Superior temporal gyrus (tissue), 1 donor: ENCODE measurements around the gene GIMAP4.
"Not testable (repeated sequence)": the region's sequence is repeated elsewhere in the genome, so short reads cannot be mapped to it uniquely, and the experiment has no call there.

Experiments used
- DNase-seq: peaks from one replicate; pipeline ENCODE4 v3.0.0-alpha.2; 2016; ENCODE audit errors: extremely low spot score

GIMAP4 gene

GRCh38 chr7:150580638-150581394, 13.6 kb downstream of the GIMAP4 start:
- no peak for DNase-seq

- no peak for DNase-seq
Measured at GRCh38 chr7:150585199-150585598, 18.0 kb downstream of the GIMAP4 start.

- no peak for DNase-seq
Measured at GRCh38 chr7:150586068-150586784, 19.0 kb downstream of the GIMAP4 start.

GRCh38 chr7:150586785-150587152, 19.6 kb downstream of the GIMAP4 start:
- no peak for DNase-seq

- DNase-seq, result no peak
Measured at GRCh38 chr7:150587551-150587950, 20.4 kb downstream of the GIMAP4 start.

- no peak for DNase-seq
Measured at GRCh38 chr7:150594805-150595204, 27.6 kb downstream of the GIMAP4 start.

- no peak for DNase-seq
Measured at GRCh38 chr7:150595361-150595760, 28.2 kb downstream of the GIMAP4 start.

GRCh38 chr7:150603600-150603999, 36.4 kb downstream of the GIMAP4 start:
- not testable (repeated sequence) for DNase-seq

GRCh38 chr7:150610233-150610632, 43.0 kb downstream of the GIMAP4 start:
- DNase-seq, result no peak

GRCh38 chr7:150612925-150613324, 45.7 kb downstream of the GIMAP4 start:
- DNase-seq, result no peak

GRCh38 chr7:150613880-150614279, 46.7 kb downstream of the GIMAP4 start:
- DNase-seq, result no peak

GRCh38 chr7:150614426-150614825, 47.2 kb downstream of the GIMAP4 start:
- DNase-seq, result not testable (repeated sequence)

GRCh38 chr7:150615221-150615755, 48.1 kb downstream of the GIMAP4 start:
- DNase-seq, result not testable (repeated sequence)

- DNase-seq, result no peak
Measured at GRCh38 chr7:150620061-150620460, 52.9 kb downstream of the GIMAP4 start.

GRCh38 chr7:150620617-150621371, 53.6 kb downstream of the GIMAP4 start:
- no peak for DNase-seq

GRCh38 chr7:150621376-150621775, 54.2 kb downstream of the GIMAP4 start:
- no peak for DNase-seq
